Activated naive CD4-positive, alpha-beta T cell (primary cell): ENCODE data around the gene RTN4R.
"Not testable (repeated sequence)": the region's sequence is repeated elsewhere in the genome, so short reads cannot be mapped to it uniquely, and the experiment has no call there.

ENCODE experiments used
- DNase-seq, 4 experiments: peaks; one replicate each; lab custom pipeline; 2025; lab: John Stamatoyannopoulos, UW

The RTN4R gene

DNA sequence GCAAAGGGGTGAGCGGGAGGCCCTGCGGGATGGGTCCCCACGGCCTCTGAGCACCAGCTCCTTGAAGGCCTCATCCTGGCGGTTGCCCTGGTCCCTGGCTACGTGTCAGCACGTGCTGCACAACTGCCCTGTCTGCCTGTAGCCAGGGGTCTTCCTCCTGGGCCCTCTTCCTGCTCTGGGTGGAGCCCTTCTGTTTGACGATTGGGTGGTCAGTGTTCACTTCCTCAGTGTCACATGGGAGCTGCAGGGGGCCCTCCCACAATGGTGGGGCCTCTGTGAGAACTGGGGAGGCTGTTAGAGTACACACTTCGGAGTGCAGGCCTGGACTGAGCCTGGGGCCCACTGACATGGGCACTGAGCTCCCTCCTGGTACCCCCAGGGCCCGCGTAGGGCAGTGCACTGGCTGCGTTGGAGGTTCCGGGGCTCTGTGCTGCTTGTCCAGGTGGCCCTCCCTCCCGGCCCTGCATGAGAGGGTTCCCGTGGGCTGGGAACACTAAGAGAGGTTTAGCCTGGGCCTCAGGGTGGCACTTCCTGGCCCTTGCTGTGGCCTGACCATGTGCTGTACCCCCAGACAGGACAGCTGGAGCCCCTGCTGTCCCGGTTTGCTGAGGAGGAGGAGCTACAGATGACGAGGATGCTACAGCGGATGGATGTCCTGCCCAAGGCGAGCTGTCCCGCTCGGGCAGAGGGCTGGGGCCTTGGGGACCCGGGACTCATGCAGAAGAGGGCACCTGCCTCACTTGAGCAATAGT, 38.0 kb upstream of the RTN4R start:
- no peak for DNase-seq

DNA sequence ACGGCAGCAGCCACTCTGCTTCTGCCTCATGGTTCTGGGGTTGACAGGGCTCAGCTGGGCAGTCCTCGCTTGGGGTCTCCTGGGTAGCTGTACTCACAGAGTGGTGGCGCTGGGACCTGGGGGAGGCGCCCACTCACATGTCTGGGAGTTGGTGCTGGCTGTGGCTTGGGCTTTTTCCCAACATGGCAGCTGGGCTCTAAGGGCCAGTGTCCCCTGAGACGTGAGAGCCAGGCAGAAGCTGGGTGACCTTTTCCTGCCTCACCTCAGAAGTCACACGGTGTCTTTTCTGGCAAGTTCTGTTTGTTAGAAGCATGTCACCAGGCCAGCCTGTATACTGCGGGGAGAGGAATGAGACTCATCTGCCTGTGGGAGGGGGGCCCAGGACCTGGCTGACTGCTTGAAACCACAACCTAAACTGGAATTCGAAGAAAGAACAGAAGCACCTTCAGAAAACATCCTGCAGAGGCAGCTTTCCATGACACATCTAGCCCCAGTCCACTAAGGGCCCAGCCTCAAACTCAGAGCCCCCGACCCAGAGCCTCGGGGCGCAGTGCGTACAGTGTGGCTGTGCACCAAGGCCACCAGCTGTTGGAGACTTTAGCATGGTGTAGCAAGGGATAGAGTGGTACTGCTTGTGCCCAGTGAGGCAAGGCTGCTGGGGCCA, 37.2 kb upstream of the RTN4R start:
- DNase-seq, result not testable (repeated sequence)

DNA sequence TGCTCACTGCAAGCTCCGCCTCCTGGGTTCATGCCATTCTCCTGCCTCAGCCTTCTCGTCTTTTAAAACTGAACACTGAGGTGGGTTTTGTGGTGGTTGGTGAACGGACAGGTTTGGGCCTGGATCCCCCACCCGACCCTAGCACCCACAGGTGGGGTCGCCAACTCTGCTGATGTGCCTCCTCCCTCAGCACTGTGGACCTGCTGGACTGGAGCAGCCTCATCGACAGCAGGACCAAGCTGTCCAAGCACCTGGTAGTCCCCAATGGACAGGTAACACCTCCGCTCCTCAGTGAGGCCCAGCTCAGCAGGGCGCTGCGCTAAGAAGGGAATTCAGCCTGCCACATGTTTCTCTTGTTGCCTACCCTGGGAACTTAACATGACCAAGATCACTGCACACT, 36.5 kb upstream of the RTN4R start:
- DNase-seq, result no peak

DNA sequence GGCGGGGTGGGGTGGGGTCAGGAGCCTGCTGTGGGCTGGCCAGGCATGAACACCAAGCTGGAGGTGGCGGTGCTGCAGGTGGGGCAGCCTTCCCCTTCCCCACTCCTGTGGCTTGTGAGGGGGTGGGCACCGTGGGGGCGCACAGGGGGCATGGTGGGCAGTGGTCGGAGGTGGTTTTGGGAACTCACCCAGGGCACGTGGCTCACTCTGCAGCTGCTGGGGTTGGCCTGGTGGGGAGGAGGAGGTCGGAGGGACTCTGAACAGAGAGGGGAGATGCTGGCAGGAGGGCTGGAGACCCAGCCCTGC, 35.1 kb upstream of the RTN4R start:
- not testable (repeated sequence) for DNase-seq

DNA sequence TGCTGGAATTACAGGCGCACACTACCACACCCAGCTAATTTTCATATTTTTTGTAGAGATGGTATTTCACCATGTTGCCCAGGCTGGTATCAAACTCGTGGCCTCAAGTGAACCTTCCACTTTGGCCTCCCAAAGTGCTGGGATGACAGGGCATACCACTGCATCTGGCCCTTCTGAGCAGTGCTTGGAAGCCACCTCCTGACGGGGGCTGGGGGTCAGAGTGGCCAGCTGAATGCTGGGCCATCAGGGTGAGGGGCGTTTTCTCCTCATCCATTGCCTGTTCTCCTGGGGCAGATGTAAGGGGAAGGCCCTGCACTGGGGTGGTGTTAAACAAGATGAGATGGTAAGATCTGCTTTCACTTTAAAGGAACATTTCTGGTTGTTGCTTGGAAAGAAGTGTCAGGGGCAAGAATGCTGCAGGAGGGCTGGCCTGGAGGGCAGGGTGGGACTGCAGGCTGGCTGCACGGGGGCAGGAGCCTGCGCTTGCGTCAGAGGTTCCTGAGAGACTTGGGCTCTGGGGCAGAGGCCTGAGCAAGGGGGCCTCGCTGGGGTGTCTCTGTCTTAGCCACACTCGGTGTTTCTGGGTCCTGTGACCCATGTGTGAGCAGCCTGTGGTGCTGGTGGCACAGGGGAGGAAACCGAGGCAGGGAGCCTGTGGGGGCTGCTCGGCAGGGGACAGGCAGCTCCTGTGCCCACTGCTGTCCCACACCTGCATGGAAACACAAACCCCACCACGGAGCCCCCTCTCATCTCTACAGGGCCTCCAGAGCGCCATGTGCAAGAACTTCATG, 34.5 kb upstream of the RTN4R start:
- no peak for DNase-seq

DNA sequence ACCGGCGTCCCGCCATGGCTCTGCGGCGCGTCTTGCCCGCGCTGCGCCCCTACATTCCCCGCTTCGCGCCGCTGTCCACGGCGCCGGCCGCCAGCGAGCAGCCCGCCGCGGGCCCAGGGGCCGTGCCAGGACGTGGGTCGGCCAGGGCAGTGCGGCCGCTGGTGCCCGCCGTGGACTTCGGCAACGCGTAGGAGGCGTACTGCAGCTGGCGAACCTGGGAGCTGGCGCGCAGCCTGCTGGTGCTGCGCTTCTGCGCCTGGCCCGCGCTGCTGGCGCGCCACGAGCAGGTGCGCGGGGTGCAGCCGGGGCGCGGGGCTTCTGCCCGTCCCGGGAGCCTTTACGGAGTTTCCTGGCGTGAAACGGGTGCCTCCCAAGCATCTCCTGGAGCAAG, 31.6 kb upstream of the RTN4R start:
- peak in 1 of 4 experiments; percentile 58 for DNase-seq

DNA sequence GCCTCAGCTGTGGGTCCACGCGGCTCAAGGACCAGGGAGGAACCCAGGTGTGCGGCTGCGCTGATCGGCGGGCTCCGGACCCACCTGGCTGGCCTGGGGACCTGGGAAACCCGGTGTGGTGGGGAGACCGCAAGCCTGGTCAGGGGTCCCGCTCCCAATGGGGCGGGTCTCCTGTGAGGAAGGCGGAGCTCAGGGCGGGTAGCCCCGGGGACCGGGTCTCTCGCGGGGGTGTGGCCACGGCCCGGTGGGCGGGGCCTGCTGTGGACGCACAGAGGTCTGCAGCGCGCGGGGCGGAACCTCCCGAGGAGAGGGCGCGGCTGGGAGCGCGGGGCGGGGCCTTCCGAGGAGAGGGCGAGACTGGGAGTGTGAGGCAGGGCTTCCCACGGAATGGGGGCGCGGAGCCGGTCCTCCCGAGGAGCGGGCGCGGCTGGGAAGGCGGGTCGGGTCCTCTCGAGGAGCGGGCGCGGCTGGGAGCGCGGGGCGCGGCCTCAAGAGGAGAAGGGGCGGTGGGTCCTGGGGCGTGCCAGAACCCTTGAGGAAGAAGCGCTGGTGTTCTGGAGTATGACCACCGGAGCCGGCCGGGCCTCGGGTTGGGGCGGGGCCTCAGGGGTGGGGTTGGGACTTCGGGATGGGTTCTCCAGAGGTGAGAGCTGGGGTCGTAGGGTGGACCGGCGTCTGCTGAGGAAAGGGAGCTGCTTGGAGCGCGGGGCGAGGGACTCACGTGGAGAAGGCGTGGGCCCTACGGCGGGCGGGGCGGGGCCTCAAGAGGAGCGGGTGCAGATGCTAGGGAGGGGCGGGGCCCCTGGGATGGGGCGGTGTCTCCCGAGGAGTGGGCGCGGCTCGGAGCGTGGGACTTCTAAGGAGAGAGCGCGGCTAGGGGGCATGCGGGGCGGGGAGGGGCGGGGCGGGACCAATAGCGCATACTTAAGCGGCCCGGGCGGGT, 31.0 kb upstream of the RTN4R start:
- DNase-seq, result peak; percentile 74 to 93 (median 83)

DNA sequence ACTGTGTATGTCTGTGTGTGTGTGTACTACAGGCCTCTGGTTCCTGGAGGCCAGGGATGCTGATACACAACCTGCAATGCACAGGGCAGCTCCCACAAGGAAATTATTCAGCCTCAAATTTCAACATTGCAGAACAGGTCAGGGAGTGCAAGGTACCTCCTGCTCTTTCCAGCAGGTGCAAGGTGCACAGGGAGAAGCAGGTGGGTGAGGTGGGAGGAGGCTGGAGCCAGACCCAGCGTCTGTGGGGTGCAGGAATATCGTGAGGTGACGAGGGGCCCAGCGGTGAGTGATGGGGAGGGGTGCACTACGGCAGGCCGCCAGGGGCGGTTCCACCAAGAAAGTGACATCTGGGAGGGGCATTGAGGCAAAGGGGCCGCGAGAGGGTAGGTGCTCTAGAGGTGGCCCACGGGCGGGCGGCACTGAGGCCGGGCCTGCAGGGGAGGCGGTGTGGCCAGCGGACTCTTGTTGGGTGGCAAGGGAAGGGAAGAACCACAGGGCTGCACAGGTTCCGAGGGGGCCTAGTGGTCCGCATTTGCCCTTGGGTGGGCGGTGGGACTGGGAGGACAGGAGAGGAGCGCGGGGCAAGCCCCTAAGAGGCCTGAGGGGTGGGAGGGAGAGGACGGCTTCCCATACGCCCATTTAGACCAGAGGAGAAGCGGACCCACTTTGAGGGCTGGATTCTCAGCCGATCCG, 30.1 kb upstream of the RTN4R start:
- no peak for DNase-seq

DNA sequence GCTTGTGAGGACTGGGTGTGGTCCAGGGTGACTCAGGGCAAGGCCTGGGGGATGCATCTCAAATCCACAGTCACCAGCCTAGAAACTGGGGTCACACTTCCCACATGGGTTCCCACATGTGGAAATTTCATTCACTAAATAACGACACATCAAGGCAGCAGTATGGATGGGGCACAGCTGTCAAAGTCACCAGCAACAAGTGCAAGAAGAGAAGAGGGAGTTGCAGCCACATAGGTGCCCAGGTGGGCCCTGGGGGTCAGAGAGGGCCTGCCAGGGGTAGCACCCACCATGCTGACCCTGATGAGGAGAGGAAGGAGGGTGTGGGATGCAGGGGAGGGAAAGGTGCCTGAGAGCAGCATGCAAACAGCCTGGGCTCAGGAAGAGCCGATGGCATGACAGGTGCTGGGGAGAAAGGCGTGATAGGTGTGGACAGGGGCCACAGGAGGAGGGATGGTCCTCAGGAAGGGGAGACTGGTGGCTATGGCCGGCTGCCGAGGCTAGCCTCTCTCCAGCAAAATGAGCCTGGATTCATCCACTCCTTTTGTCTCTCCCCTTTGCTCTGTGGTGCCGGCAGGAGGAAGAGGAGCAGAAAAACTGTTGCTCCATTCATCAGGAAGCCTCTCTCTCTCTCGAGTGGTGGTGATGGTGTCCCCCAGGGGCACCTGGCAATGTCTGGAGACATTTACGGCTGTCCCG, 29.4 kb upstream of the RTN4R start:
- DNase-seq, result no peak

DNA sequence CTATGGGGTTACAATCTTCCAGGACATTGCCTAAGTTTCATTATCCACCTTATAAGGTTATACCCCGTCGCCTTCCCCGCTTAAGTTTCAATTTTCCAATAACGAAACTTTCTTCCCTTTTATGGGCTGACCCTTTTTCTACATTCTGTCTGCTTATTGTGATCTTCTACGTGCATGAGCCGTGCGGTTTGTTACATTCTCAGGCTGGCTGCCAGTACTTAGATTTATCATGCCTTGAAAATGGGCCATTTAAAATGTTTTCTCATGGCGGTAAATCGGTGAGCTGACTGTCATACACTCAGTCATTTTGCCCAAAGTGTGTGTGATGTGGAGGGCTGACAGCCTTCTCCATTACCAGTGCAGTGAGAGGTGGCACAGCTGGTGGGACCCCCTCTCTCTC, 28.5 kb upstream of the RTN4R start:
- DNase-seq, result no peak

DNA sequence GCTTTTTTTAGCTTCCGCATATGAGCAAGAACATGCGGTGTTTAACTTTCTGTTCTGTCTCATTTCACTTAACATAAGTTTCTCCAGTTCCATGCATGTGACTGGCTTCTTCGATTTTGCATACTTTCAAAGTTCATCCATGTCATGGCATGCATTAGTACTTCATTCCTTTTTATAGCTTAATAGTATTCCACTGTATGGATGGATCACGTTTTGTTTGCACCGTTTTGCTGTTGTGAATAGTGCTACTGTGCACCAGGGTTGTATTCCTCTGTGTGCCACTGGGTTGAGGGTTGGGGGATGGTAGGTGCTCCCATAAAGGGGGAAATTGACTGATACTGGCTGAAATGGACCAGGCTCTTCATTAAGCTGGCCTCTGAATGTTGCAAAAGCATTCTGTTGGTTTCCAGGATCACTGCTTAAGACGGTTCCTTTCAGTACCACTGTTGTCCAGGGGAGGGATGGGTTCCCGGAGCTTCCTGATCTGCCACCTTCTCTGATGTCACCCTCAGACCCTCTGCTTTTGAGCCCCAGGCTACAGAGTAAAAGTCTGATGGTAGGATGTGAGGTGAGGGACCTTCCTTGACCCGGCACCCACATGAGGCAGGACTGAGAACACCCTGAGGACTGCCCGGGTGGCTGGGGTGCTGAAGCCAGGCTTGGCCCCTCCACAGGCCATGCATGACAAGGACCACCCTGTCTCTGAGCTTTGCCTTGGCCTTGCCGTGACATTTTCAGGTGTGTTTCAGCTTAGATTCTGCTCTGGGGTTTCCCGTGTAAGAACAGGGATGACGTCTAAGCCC, 27.3 kb upstream of the RTN4R start:
- DNase-seq, result no peak

DNA sequence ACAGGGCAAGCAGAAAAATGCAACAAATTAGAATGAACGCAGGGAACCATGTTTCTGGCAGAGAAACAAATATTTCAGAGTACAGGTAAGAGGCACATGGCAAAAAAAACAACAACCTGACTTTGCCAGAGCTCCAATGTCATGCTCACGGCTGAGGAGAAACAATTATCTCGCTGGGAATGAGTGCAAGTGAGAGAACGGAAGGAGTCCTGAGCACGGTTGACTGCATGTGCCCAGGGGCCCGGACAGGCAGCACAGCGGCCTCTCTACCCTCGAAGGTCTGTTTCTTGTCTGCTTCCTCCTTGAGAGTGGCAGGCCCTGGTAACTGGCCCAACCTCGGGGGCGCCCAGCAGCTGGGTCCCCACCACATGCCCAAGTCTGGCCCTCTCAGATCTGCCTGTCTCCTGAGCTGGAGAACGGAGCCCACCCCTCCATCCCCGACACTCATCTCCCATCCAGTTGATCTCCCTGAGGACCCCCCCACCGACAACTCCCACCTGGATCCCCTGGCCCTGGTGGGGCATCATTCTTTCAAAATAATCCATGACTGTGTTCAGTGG, 24.6 kb upstream of the RTN4R start:
- DNase-seq, result no peak

DNA sequence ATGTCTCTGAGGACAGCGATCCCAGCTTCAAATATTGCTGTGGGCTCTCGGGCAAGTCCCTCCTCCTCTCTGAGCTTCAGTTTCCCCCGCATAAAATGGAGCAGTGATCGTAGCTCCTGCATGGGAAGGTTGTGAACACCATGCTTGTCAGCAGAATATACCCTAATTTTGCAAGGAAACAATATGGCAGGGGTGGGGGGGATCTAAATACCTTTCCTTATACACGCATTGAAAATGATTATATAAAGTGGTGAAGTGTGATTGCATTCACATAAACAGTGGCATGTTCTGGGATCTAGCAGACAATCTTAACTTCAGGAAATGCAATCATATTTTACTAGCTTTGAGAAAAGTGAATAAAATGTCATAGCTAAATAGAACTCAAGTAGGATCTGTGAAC, 24.0 kb upstream of the RTN4R start:
- DNase-seq, result no peak

DNA sequence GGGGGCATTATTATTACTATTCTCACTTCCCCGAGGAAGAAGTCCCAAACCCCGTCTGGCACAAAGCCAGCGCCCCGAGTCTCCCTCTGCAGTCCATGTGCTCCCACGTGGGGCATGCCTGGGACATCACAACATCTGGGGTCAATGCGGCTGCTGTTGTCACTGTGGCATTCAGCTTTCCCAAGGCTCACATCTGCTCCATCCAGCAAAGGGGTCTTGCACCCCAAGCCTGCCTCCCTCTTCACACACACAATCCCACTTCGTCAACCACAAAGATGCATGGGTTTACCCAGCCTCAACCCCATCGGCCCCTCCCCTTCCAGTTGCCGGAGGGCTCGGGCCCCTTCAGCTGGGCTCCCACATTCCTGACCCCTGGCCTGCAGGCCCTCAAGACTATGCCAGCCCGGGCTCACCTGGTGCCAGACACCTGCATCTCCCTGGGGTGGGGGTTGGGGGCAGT, 23.5 kb upstream of the RTN4R start:
- no peak for DNase-seq

DNA sequence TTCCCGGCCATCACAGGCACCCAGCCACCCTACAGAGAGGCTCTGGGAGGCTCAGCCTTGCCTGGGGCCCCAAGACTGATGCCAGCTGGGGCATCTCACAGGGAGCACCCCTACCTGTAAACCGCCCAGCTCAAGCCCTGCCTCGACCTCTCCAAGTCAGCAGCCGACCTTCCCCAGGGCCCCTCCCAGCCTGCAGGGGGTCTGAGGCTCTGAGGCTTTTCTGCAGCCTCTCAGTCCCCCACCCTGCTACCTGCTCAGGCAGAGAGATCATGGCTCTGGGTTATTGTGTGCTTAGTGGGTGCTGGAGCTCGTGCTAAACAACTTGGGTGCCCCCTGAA, 23.1 kb upstream of the RTN4R start:
- no peak for DNase-seq

DNA sequence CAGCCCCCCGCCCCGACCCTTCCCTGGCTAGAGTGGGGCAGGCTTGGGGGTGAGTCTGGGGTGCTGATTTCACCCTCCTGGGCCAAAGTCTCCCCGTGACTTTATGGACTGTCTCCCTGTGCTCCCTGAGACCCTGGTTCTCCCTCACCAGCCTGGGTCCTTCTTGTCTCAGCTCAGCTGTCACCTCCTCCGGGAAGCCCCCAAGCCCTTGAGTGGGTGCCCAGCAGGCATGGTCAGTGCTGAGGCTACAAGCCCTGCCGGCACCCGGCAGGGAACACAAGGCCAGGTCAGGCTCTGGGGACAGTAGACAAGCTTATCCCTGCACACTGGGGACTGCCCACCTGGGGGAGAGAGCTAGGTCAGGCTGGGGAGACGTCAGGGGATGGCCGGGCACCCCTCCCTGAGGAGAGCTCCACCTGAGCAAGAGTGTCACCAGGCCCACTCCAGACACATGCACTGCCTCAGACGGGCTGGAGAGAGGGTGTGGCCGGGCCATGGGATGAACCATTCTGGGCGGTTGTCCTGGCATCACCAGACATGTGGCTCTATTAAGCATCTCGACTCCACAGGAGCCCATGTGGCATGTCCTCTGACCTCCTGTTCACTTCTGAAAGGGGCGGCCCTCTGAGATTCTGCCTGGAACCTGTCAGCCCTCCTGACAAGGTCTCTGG, 22.6 kb upstream of the RTN4R start:
- DNase-seq, result no peak

DNA sequence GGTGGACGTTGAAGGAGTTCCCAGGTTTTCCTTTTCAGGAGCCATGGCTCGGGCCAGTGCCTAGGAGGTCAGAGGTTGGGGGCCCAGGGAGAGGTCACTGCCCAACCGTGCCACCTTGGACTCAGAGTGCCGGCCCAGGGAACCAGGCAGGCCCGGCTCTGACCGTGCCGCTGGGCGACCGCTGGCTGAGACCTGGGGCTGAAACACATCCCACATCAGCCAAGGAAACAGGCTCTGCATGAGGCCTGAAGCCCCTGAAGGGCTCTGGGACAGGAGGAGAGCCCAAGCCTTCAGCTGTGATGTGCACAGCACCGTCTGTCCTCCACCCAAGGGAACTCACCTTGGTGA, 21.9 kb upstream of the RTN4R start:
- no peak for DNase-seq

DNA sequence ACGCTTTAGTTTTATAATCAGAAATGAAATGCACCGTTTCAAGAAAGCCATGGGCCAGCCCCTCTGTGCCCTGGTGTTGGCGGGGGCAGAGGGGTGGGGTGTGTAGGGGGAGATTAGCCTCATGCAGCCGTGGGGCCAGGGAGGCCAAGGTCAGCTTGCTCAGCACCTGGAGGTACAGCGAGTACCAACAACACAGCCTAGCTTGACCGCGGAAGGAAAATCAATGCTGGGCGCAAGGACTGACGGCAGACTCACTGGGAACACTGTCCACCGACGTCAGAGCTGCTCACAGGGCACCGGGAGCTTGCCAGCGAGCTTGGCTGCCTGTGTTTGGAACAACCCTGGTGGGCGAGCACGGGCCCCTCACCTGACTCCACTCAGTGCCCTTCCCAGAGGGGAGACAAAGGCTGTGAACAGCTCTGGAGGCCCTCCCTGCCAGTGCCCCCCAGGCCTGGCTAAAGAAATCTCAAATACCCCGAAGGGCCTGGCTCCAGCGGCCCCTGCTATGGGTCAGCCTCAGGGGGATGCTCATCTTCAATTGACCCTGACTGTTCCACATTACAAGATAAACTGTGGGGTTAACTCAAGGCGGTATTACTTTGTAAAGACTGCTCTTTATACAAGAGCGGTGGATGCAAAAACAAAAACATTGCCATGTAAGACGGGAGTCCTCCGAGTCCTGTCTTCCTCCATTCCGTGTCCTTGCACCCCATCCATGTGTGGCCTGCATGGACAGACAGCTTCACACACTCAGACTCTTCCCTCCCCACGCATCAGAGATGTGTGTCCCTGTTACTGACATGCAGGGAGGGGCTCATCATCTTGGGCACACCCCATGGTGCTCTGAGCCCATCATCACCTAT, 21.3 kb upstream of the RTN4R start:
- DNase-seq, result not testable (repeated sequence)
